Femur (tissue), 1 donor: ENCODE data around the gene ZNF26.
"Not testable (repeated sequence)": the region's sequence is repeated elsewhere in the genome, so short reads cannot be mapped to it uniquely, and the experiment has no call there.

Experiments
- DNase-seq: peaks from one replicate; pipeline ENCODE4 v3.0.0-alpha.2; 2017

ZNF26 gene

DNA sequence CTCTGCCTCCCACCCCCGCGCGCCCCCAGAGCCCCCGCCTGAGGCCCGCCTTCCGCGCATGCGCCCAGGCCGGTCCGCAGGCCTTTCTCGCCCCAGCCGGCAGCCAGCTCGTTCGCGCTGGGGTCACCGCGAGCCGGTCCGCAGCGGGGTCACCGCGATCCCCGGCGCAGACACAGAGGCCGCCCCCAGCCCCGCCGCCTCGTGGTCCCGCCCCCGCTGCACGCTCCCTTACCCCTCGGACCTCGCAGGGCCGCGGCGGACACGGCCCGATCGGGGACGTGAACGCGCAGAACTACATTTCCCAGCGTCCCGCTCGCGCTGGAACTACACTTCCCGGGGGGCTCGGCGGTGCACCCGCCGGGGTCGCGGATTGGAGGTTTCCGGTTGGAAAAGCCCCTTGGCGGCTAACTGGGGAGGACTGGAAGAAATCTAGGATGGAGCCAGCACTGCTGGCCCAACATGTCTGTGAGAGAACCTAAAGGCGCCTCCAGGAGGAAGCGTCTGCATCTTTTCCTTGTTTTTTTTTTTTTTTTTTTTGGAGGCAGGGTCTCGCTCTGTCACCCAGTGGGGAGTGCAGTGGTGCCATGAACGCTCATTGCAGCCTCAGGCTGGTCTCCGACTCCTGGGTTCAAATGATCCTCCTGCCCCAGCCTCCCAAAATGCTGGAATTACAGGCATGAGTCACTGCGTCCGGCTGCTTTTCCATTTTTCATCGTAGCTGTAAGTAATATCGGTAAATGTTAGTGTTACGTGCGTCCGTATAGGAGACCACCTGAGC, 30.0 kb upstream of the ZNF26 start, which contains the start of gene ZNF605:
TSS of gene ZNF605 (minus strand) at position 296 of the 778 bp plus-strand sequence. CDS start 10,671 bp downstream, outside the sequence.
- DNase-seq: peak; percentile 96

DNA sequence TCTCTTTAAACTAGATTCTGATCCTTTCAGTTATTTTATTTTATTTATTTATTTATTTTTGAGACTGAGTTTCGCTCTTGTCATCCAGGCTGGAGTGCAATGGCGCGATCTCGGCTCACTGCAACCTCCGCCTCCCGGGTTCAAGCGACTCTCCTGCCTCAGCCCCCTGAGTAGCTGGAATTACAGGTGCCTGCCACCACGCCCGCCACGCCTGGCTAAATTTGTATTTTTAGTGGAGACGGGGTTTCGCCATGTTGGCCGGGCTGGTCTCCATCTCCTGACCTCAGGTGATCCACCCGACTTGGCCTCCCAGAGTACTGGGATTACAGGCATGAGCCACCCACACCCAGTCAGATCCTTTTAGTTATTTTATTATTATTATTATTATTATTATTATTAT, 24.4 kb upstream of the ZNF26 start:
- not testable (repeated sequence) for DNase-seq

DNA sequence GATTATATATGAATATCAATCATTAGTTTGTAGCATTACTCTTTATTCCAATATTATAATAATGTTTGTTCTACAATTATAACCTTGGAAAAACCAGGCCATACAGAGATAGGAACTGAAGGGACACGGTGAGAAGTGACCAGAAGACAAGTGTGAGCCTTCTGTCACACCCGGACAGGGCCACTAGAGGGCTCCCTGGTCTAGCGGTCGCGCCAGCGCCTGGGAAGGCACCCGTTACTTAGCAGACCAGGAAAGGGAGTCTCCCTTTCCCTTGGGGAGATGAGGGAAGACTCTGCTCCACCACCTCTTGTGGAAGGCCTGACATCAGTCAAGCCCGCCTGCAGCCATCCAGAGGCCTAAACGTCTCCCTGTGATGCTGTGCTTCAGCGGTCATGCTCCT, 22.2 kb upstream of the ZNF26 start:
- DNase-seq: not testable (repeated sequence)

DNA sequence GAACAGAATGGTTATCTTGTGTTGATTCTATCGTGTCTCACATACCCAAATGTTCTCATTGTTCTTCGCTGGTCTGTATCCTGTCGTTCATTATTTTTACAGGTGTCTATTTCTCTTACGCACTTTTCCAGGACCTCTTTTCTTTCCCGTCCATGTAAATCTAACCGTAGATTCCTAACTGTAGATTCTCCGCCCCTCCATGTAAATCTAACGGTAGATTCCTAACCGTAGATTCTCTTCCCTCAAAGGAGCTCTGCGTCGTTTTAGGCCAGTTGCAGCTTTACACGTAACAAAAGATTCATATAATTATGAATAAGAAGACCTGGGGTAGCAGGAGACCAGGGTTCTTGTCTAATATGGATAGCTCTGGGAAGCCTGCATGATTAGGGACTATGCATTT, 20.4 kb upstream of the ZNF26 start:
- no peak for DNase-seq

- DNase-seq: no peak
Measured at GRCh38 chr12:132966676-132967415, 19.3 kb upstream of the ZNF26 start.

DNA sequence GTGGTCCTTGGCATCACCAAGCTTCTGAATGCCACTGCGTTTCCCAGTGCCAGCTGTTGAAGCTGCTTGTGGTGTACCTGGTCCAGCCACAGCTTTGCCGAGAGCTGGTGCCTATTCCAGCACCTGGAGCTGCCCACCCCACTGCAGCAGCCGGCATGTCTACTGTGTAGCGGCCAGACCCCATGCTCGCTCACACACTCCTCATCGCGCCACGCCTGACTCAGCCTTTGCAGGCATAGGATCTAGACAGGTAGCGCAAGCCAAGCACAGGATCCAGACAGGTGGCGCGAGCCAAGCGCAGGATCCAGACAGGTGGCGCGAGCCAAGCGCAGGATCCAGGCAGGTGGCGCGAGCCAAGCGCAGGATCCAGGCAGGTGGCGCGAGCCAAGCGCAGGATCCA, 18.4 kb upstream of the ZNF26 start:
- DNase-seq: no peak

DNA sequence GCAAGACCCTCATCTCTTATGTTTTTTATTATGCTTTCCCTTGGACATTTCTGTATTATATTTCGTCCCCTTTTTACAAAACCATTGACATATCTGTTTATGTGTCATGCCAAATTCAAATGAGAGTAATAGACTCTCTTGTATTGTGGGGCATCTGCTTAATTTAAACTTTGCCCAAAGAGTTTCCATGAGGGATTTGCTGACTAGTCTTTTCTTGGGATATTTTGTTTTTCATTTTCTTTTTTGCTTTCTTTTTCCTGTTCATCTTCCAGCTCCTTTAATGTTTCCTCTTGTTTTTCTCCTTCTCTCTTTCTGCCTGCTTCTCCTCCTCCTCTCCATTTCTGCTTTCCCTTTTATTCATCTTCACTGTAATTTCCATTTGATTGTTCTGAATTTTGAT, 13.8 kb upstream of the ZNF26 start:
- DNase-seq: no peak

GRCh38 chr12:132976870-132977269, 9.3 kb upstream of the ZNF26 start:
- DNase-seq: not testable (repeated sequence)

DNA sequence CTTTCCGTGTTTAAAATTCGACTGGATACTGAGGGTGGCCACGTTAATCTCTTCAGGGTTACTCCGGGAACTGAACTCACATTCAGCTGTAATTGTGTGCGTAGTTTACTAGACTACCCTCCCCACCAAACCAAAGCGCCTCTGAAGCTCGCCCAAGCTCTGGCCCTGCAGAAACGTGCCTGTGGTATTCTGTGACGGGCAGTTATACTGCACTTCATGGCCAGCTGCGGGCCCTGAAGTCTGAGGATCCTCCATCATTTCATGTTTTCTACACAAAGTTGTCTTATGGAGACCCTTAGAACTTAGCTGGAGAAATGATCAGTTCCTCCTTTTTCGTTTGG, 688 bp downstream of the ZNF26 start:
- DNase-seq: no peak

GRCh38 chr12:132998741-132999140, 12.6 kb downstream of the ZNF26 start:
- DNase-seq: no peak

GRCh38 chr12:133010657-133011297, 24.6 kb downstream of the ZNF26 start:
- no peak for DNase-seq

DNA sequence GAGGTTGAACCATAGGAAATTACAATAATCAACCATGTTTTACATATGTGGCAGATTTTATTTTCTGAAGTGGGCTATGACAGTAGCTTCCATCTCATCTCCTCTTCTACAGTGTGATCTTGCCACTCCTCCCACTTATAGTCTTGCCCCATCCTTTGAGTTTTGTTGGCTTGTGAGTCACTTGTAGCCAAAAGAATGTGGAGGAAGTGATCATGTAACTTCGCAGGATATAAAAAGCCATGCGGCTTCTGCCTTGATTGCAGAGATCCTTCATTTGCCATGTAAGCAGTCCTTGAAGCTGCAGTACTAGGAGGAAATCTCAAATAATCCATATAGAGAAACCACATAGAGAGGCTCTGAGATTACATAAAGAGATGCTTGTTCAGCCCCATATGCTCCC, 37.4 kb downstream of the ZNF26 start:
- no peak for DNase-seq

- no peak for DNase-seq
Measured at GRCh38 chr12:133026996-133027395, 40.8 kb downstream of the ZNF26 start.

DNA sequence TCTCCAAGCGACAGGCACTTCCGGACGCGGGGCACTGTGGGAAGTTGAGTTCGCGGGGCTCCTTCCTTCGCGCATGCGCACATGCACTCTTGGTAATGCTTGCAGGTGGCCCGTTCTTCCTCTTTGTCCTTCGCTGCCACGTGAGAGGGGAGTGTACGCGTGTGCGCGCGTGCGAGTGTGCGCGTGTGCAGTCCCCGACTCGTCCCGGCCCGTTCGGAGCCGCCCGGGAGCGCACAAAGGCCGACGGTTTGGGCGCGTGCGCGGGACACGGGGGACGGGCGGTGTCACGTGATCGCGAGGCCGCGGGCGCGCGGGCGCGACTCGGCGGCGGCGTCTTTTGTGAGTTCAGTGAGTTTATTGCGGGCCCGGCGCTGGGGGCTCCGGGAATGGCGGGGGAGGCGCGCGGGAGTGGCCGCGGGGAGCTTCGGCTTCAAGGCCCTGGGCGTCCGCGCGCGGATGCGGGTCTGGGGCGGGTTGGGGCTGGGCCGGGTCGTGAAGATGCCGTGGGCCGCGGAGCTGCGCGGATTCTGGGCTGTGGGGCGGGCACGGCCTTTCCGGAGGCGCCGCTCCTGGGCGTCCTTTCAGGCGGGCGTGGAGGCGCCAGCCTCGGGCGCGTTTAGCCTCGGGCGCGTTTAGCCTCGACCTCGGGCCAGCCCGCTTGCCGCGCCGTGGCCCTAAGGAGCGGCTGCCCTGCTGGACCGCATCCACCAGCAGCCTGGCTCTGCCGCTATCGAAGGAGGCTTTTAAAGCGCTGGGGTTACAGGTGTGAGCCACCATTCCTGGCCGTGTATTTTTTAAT, 51.2 kb downstream of the ZNF26 start, which contains the start of gene ZNF84:
TSS of gene ZNF84 (plus strand) at position 303 of the 799 bp plus-strand sequence. CDS start 3,959 bp downstream, outside the sequence.
- peak; percentile 98 for DNase-seq

DNA sequence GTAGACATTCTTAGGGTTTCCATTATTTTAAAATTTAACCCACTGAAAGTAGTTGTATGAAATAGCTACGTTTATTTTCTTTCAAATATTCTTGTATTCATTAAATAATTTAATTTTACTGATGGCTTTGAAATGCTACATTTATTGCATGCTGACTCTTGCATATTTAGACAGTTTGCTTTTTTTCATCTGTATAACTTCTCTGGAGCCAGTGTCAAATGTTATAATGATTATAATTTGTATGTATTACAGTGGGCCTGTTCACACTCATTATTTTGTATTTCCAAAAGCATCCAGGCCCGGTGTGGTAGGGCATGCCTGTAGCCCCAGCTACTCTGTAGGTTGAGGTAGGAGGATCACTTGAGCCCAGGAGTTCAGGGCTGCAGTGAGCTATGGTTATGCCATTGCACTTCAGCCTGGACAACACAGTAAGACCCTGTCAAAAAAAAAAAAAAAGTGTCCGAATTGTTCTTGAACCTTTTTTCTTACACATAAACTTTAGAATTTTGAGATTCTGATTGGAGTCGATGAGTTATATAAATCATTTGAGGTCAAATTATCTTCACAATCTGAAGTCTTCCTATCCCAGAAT, 52.0 kb downstream of the ZNF26 start:
- DNase-seq: no peak

DNA sequence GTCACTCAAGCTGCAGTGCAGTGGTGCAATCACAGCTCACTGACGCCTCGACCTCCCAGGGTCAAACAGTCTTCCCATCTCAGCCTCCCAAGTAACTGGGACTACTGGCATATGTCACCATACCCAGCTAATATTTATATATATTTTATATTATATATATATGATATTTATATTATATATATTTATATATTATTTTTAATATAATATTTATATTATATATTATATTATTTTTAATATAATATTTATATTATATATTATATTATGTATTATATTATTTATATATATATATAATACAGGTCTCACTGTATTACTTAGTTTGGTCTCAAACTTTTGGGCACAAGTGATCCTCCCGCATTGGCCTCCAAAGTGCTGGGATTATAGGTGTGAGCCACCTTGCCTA, 60.5 kb downstream of the ZNF26 start:
- DNase-seq: no peak

DNA sequence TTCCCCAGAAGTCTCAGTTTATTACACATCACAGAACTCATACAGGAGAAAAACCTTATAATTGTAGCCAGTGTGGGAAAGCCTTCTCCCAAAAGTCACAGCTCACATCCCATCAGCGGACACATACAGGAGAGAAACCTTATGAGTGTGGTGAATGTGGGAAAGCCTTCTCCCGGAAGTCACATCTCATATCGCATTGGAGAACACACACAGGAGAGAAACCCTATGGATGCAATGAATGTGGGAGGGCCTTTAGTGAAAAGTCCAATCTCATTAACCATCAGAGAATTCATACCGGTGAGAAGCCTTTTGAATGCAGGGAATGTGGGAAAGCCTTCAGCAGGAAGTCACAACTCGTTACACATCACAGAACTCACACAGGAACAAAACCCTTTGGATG, 71.3 kb downstream of the ZNF26 start:
- DNase-seq: no peak

DNA sequence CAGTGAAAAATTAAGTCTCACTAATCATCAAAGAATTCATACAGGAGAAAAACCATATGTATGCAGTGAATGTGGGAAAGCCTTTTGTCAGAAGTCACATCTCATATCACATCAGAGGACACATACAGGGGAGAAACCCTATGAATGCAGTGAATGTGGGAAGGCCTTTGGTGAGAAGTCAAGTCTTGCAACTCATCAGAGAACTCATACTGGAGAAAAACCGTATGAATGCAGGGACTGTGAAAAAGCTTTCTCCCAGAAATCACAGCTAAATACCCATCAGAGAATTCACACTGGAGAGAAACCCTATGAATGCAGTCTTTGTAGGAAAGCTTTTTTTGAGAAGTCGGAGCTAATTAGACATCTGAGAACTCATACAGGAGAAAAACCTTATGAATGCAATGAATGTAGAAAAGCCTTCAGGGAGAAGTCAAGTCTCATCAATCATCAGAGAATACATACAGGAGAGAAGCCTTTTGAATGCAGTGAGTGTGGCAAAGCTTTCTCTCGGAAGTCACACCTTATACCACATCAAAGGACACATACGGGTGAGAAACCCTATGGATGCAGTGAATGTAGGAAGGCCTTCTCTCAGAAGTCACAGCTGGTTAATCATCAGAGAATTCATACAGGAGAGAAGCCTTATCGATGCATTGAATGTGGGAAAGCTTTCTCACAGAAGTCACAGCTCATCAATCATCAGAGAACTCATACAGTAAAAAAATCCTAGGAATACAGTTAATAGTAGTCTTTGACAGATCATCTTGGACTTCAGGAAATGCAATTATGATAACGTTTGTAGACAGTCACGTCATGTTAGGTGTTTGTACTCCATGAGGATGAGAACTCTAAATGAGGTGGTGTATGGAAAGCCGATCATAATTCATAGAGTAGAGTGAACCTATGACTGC, 72.3 kb downstream of the ZNF26 start:
- DNase-seq: no peak

GRCh38 chr12:133061954-133062353, 75.8 kb downstream of the ZNF26 start:
- no peak for DNase-seq

- DNase-seq: no peak
Measured at GRCh38 chr12:133063556-133063955, 77.4 kb downstream of the ZNF26 start.

GRCh38 chr12:133073836-133074235, 87.7 kb downstream of the ZNF26 start:
- DNase-seq: no peak
